Activated naive CD8-positive, alpha-beta T cell treated with anti-CD3 and anti-CD28 coated beads, Interleukin-2, amount 50 U/mL, for 24 hours (primary cell): ENCODE results near the gene RTN4R.
"Not testable (repeated sequence)": the region's sequence is repeated elsewhere in the genome, so short reads cannot be mapped to it uniquely, and the experiment has no call there.

Experiments used
- ATAC-seq: fragments of 150-1000 bp; cut with Tn5 transposase; one replicate; pipeline ENCODE4 v1.10.0; 2021
- DNase-seq: peaks from one replicate; pipeline ENCODE4 v3.0.0; 2021
- H3K27ac Mint-ChIP-seq: one replicate; pipeline ENCODE4 v1.8.0; 2021; ENCODE audit warnings: mild to moderate bottlenecking, mixed read lengths
- H3K27me3 Mint-ChIP-seq: one replicate; pipeline ENCODE4 v1.8.0; 2021; ENCODE audit warnings: mixed read lengths
- H3K36me3 Mint-ChIP-seq: one replicate; pipeline ENCODE4 v1.8.0; 2021; ENCODE audit warnings: low read depth, mixed read lengths
- H3K4me1 Mint-ChIP-seq: one replicate; pipeline ENCODE4 v1.8.0; 2021; ENCODE audit warnings: mixed read lengths
- H3K4me3 Mint-ChIP-seq: one replicate; pipeline ENCODE4 v1.8.0; 2021; ENCODE audit warnings: mild to moderate bottlenecking, moderate library complexity, mixed read lengths
- H3K9me3 Mint-ChIP-seq: one replicate; pipeline ENCODE4 v1.8.0; 2021; ENCODE audit warnings: mixed read lengths

The RTN4R gene

GRCh38 chr22:20297414-20298109 is 29.4 kb upstream of the RTN4R start:
- no peak for DNase-seq
- ATAC-seq: no peak
- no peaks in the 10 kb centered on the region for H3K9me3 Mint-ChIP-seq
- H3K36me3 Mint-ChIP-seq: no peaks in the 10 kb centered on the region
- H3K4me3 Mint-ChIP-seq: peak overlapping the region; percentile 49
- peaks cover 10% of the 10 kb centered on the region for H3K27me3 Mint-ChIP-seq
- no peak overlapping the region for H3K27ac Mint-ChIP-seq
- no peaks in the 10 kb centered on the region for H3K4me1 Mint-ChIP-seq

- H3K27ac Mint-ChIP-seq: no peak overlapping the region
- H3K4me3 Mint-ChIP-seq: no peak overlapping the region
- H3K36me3 Mint-ChIP-seq: no peaks in the 10 kb centered on the region
- H3K4me1 Mint-ChIP-seq: no peaks in the 10 kb centered on the region
- H3K27me3 Mint-ChIP-seq: peaks cover 7% of the 10 kb centered on the region
- ATAC-seq: no peak
- no peaks in the 10 kb centered on the region for H3K9me3 Mint-ChIP-seq
- DNase-seq: no peak
These were observed 28.5 kb upstream of the RTN4R start for GRCh38 chr22:20296598-20296997.

GRCh38 chr22:20295262-20296064 is 27.3 kb upstream of the RTN4R start:
- Mint-ChIP-seq H3K4me1 (no peaks in the 10 kb centered on the region), H3K27ac (no peak overlapping the region), H3K27me3 (peaks cover under 1% of the 10 kb centered on the region), H3K9me3 (no peaks in the 10 kb centered on the region), H3K36me3 (no peaks in the 10 kb centered on the region), H3K4me3 (no peak overlapping the region)
- DNase-seq: no peak
- ATAC-seq: no peak

- ATAC-seq: no peak
- DNase-seq: no peak
- Mint-ChIP-seq H3K4me3 (no peak overlapping the region), H3K9me3 (no peaks in the 10 kb centered on the region), H3K36me3 (no peaks in the 10 kb centered on the region), H3K27ac (no peak overlapping the region), H3K27me3 (no peaks in the 10 kb centered on the region), H3K4me1 (no peaks in the 10 kb centered on the region)
These were observed 24.6 kb upstream of the RTN4R start for GRCh38 chr22:20292673-20293232.

GRCh38 chr22:20292108-20292507 is 24.0 kb upstream of the RTN4R start:
- Mint-ChIP-seq H3K4me1 (no peaks in the 10 kb centered on the region), H3K36me3 (no peaks in the 10 kb centered on the region), H3K27ac (no peak overlapping the region), H3K27me3 (no peaks in the 10 kb centered on the region), H3K9me3 (no peaks in the 10 kb centered on the region), H3K4me3 (no peak overlapping the region)
- ATAC-seq: no peak
- no peak for DNase-seq

- Mint-ChIP-seq H3K27me3 (peaks cover 1% of the 10 kb centered on the region), H3K36me3 (no peaks in the 10 kb centered on the region), H3K27ac (no peak overlapping the region), H3K4me1 (no peaks in the 10 kb centered on the region), H3K9me3 (no peaks in the 10 kb centered on the region), H3K4me3 (no peak overlapping the region)
- DNase-seq (no peak), ATAC-seq (no peak)
These were observed 23.5 kb upstream of the RTN4R start for GRCh38 chr22:20291604-20292063.

- ATAC-seq: no peak
- Mint-ChIP-seq H3K27ac (no peak overlapping the region), H3K9me3 (no peaks in the 10 kb centered on the region), H3K4me1 (no peaks in the 10 kb centered on the region), H3K27me3 (peaks cover 1% of the 10 kb centered on the region), H3K36me3 (no peaks in the 10 kb centered on the region), H3K4me3 (no peak overlapping the region)
- no peak for DNase-seq
These were observed 23.1 kb upstream of the RTN4R start for GRCh38 chr22:20291249-20291586.

- Mint-ChIP-seq H3K27ac (no peak overlapping the region), H3K9me3 (no peaks in the 10 kb centered on the region), H3K36me3 (no peaks in the 10 kb centered on the region), H3K4me3 (no peak overlapping the region), H3K4me1 (no peaks in the 10 kb centered on the region), H3K27me3 (peaks cover 1% of the 10 kb centered on the region)
- no peak for DNase-seq
- ATAC-seq: no peak
These were observed 22.6 kb upstream of the RTN4R start for GRCh38 chr22:20290578-20291248.

GRCh38 chr22:20290045-20290392 is 21.9 kb upstream of the RTN4R start:
- Mint-ChIP-seq H3K27me3 (peaks cover 1% of the 10 kb centered on the region), H3K36me3 (no peaks in the 10 kb centered on the region), H3K27ac (no peak overlapping the region), H3K4me3 (no peak overlapping the region), H3K9me3 (no peaks in the 10 kb centered on the region), H3K4me1 (no peaks in the 10 kb centered on the region)
- DNase-seq (no peak), ATAC-seq (no peak)

- not testable (repeated sequence) for H3K9me3 Mint-ChIP-seq, H3K27ac Mint-ChIP-seq, DNase-seq, ATAC-seq, H3K36me3 Mint-ChIP-seq, H3K4me3 Mint-ChIP-seq, H3K4me1 Mint-ChIP-seq, H3K27me3 Mint-ChIP-seq
These were observed 21.3 kb upstream of the RTN4R start for GRCh38 chr22:20289182-20290044.

- not testable (repeated sequence) for H3K9me3 Mint-ChIP-seq, H3K4me1 Mint-ChIP-seq, H3K27me3 Mint-ChIP-seq, DNase-seq, H3K36me3 Mint-ChIP-seq, H3K4me3 Mint-ChIP-seq, ATAC-seq, H3K27ac Mint-ChIP-seq
These were observed 18.8 kb upstream of the RTN4R start for GRCh38 chr22:20286784-20287423.

GRCh38 chr22:20286312-20286660 is 18.2 kb upstream of the RTN4R start:
- not testable (repeated sequence) for H3K27me3 Mint-ChIP-seq, H3K36me3 Mint-ChIP-seq, H3K27ac Mint-ChIP-seq, DNase-seq, H3K4me3 Mint-ChIP-seq, ATAC-seq, H3K4me1 Mint-ChIP-seq, H3K9me3 Mint-ChIP-seq

GRCh38 chr22:20285473-20286311 is 17.6 kb upstream of the RTN4R start:
- not testable (repeated sequence) for H3K27ac Mint-ChIP-seq, H3K9me3 Mint-ChIP-seq, H3K4me3 Mint-ChIP-seq, H3K27me3 Mint-ChIP-seq, H3K36me3 Mint-ChIP-seq, H3K4me1 Mint-ChIP-seq
- DNase-seq: peak; percentile 87
- ATAC-seq: peak; percentile 75
